ENCODE measurements around the gene LILRA6. TPM values are rescaled to one million over a fixed set of nuclear protein-coding genes. Genes with fewer than 3 reads are reported as not detected.
"Not testable (repeated sequence)": the region's sequence is repeated elsewhere in the genome, so short reads cannot be mapped to it uniquely, and the experiment has no call there.

LILRA6 gene
- total and polyA plus RNA-seq, 4 donors: 5.3 to 91.7 (median 16.4) TPM

DNA sequence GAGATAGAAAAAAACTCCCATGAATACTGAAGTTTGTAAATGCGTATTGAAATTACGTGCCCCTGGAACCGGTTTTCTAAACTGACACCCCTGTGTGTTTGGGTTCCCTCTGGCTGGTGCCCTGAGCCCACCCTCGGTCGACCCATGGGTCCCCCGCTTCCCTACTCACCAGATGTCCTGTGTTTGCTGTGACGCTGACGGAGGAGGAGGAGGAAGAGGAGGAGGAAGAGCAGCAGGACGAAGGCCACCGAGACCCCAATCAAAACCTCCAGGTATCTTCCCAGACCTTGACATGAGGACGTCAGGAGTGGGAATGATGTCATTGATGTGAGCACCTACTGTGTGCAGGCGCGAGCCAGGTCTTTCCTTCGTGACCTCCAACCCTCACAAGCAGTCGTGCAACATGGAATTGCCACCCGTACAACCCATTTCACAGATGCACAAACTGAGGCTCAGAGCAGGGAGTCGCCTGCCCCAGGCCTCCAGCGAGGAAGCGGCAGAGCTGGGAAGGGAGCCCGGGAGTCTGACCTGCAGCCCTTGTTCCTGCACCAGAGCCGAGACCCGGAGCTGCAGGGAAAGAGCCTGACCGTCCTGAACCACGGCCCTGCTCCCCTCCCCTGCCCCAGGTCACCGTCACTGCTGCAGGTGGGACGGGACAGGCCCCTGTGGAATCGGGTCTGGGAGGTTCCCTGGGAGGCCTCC is 23.5 kb downstream of the LILRA6 start:
- Histone ChIP-seq H3K4me3 (no peak overlapping the region), H3K27ac (ENCODE audit: low read depth in 1 of 2, low read length in 1 of 2) (no peak overlapping the region), H3K9me3 (ENCODE audit: control insufficient read depth in 4 of 4, insufficient read depth in 3 of 4, low read length in 3 of 4) (no peaks in the 10 kb centered on the region), H3K4me1 (ENCODE audit: control insufficient read depth in 5 of 5, insufficient read depth in 5 of 5, low read length in 5 of 5) (no peaks in the 10 kb centered on the region), H3K9ac (ENCODE audit: insufficient read depth in 1 of 2, low read length in 2 of 2) (no peak overlapping the region), H3K36me3 (ENCODE audit: control insufficient read depth in 4 of 4, insufficient read depth in 4 of 4, low read length in 4 of 4) (peaks cover 0 to 6% (median 0%) of the 10 kb centered on the region in 4 donors), H3K27me3 (ENCODE audit: control insufficient read depth in 3 of 3, insufficient read depth in 3 of 3, low read length in 2 of 3) (peaks cover 0 to 5% (median 0%) of the 10 kb centered on the region in 3 donors)
- WGBS, 2 donors: 91 to 92% methylated on average over 26 to 27 of the region's 27 CpGs
- DNase-seq (no peak), ATAC-seq (ENCODE audit: insufficient read depth, low FRiP score) (no peak)
- TF ChIP-seq, protein P1, sequence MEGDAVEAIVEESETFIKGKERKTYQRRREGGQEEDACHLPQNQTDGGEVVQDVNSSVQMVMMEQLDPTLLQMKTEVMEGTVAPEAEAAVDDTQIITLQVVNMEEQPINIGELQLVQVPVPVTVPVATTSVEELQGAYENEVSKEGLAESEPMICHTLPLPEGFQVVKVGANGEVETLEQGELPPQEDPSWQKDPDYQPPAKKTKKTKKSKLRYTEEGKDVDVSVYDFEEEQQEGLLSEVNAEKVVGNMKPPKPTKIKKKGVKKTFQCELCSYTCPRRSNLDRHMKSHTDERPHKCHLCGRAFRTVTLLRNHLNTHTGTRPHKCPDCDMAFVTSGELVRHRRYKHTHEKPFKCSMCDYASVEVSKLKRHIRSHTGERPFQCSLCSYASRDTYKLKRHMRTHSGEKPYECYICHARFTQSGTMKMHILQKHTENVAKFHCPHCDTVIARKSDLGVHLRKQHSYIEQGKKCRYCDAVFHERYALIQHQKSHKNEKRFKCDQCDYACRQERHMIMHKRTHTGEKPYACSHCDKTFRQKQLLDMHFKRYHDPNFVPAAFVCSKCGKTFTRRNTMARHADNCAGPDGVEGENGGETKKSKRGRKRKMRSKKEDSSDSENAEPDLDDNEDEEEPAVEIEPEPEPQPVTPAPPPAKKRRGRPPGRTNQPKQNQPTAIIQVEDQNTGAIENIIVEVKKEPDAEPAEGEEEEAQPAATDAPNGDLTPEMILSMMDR (IDR thresholded peaks at IDR 0.05; ENCODE audit: control extremely low read depth, extremely low read depth): no peak

DNA sequence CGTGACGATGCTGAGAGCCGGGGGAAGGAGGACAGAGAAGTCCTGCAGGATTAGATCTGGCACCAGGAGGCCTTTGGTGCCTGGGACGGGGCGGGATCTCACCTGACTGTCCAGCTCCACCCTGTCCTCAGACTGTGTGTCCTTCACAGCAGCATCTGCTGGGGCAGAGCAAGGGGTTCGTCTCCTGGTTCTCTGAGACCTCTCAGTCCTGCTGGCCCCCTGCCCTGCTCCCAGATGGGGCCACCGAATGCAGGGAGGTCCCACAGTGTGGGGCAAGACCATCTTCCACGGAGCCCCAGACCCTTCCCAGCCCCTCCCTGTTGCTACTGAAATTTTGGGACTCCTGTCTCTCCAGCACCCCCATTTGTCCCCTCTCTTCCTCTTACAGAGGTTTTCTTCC is 24.3 kb downstream of the LILRA6 start:
- Histone ChIP-seq H3K9ac (ENCODE audit: insufficient read depth in 1 of 2, low read length in 2 of 2) (no peak overlapping the region), H3K27ac (ENCODE audit: low read depth in 1 of 2, low read length in 1 of 2) (no peak overlapping the region), H3K27me3 (ENCODE audit: control insufficient read depth in 3 of 3, insufficient read depth in 3 of 3, low read length in 2 of 3) (peaks cover 0 to 5% (median 0%) of the 10 kb centered on the region in 3 donors), H3K4me1 (ENCODE audit: control insufficient read depth in 5 of 5, insufficient read depth in 5 of 5, low read length in 5 of 5) (no peaks in the 10 kb centered on the region), H3K4me3 (no peak overlapping the region), H3K36me3 (ENCODE audit: control insufficient read depth in 4 of 4, insufficient read depth in 4 of 4, low read length in 4 of 4) (peaks cover 0 to 6% (median 0%) of the 10 kb centered on the region in 4 donors), H3K9me3 (ENCODE audit: control insufficient read depth in 4 of 4, insufficient read depth in 3 of 4, low read length in 3 of 4) (no peaks in the 10 kb centered on the region)
- DNase-seq (no peak), ATAC-seq (ENCODE audit: insufficient read depth, low FRiP score) (no peak)
- TF ChIP-seq, protein P1 (IDR thresholded peaks at IDR 0.05; ENCODE audit: control extremely low read depth, extremely low read depth): no peak
- 80 to 84% methylated on average over 8 of the region's 8 CpGs for WGBS, 2 donors

DNA sequence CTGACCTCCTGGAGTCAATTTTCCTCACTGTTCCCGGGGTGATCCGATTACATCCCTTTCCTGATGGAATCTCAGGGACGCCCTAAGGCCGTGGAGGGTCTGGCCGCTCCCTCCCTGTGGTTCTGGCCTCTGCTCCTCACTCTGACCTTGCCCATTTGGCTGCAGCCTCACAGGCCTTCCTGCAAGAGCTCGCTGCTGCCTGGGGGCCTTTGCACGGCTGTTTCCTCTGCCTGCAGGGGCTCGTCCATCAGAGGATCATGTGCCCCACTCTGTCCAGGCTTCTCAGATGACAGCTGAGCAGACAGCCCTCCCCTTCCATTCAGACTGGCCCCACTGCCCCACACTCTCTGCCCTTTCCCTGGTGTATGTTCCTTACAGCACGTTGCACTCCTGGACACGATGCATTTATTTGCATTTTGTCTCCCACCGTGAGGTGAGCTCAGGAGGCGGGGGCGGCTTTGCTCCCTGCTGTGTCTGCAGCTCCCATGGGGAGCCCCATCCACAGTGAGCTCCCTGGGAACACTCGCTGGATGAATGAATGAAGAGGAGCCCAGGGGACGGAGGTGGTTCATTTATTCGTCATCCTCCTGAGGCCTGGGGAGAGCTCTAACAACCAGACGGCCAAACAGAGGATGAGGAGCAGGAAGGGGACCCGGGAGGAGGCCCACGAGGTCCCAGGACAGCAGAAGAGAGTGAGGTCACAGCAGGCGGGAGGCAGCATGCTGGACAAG is 24.9 kb downstream of the LILRA6 start:
- 62 to 68% methylated on average over 14 to 17 of the region's 20 CpGs for WGBS, 2 donors
- not testable (repeated sequence) for ATAC-seq (ENCODE audit: insufficient read depth, low FRiP score); H3K4me1 ChIP-seq (ENCODE audit: control insufficient read depth in 5 of 5, insufficient read depth in 5 of 5, low read length in 5 of 5); DNase-seq; H3K4me3 ChIP-seq; H3K27ac ChIP-seq (ENCODE audit: low read depth in 1 of 2, low read length in 1 of 2); H3K36me3 ChIP-seq (ENCODE audit: control insufficient read depth in 4 of 4, insufficient read depth in 4 of 4, low read length in 4 of 4); H3K27me3 ChIP-seq (ENCODE audit: control insufficient read depth in 3 of 3, insufficient read depth in 3 of 3, low read length in 2 of 3); H3K9me3 ChIP-seq (ENCODE audit: control insufficient read depth in 4 of 4, insufficient read depth in 3 of 4, low read length in 3 of 4); H3K9ac ChIP-seq (ENCODE audit: insufficient read depth in 1 of 2, low read length in 2 of 2)

DNA sequence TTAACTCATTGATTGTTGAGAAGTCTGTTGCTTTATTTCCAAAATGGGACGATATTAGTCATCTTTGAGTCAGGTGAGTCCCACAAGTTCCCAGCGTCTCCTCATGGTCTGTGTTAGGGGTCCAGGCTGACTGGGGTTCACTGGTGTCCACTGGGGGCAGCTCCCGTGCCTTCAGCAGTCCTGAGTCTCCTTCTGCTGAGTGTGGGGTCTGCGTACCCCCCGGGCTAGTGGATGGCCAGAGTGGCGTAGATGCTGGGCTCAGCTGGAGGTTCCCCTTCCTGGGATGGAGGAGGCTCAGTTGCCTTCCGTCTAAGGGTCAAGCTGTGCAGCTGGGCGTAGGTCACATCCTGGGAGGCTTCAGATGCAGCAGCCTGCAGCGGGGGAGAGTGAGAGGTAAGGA is 25.7 kb downstream of the LILRA6 start:
- Histone ChIP-seq H3K4me3 (no peak overlapping the region), H3K4me1 (ENCODE audit: control insufficient read depth in 5 of 5, insufficient read depth in 5 of 5, low read length in 5 of 5) (no peaks in the 10 kb centered on the region), H3K27ac (ENCODE audit: low read depth in 1 of 2, low read length in 1 of 2) (no peak overlapping the region), H3K9me3 (ENCODE audit: control insufficient read depth in 4 of 4, insufficient read depth in 3 of 4, low read length in 3 of 4) (no peaks in the 10 kb centered on the region), H3K9ac (ENCODE audit: insufficient read depth in 1 of 2, low read length in 2 of 2) (no peak overlapping the region), H3K27me3 (ENCODE audit: control insufficient read depth in 3 of 3, insufficient read depth in 3 of 3, low read length in 2 of 3) (no peaks in the 10 kb centered on the region), H3K36me3 (ENCODE audit: control insufficient read depth in 4 of 4, insufficient read depth in 4 of 4, low read length in 4 of 4) (peaks cover 0 to 6% (median 0%) of the 10 kb centered on the region in 4 donors)
- no peak for DNase-seq
- WGBS, 2 donors: 85 to 90% methylated on average over 9 of the region's 9 CpGs
- no peak for ATAC-seq (ENCODE audit: insufficient read depth, low FRiP score)
- TF ChIP-seq, protein P1 (IDR thresholded peaks at IDR 0.05; ENCODE audit: control extremely low read depth, extremely low read depth): no peak

DNA sequence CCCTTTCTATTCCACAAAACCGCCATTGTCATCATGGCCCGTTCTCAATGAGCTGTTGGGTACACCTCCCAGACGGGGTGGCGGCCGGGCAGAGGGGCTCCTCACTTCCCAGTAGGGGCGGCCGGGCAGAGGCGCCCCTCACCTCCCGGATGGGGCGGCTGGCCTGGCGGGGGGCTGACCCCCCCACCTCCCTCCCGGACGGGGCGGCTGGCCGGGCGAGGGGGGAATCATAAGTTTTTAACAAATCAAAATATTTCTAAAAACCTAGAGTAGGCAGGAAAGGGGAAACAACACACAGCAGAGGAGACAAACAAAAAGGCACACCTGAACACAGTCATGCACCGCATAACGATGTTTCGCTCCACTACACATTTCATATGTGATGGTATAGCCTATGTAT is 27.9 kb downstream of the LILRA6 start:
- H3K4me3 ChIP-seq; H3K36me3 ChIP-seq (ENCODE audit: control insufficient read depth in 4 of 4, insufficient read depth in 4 of 4, low read length in 4 of 4); DNase-seq; H3K9me3 ChIP-seq (ENCODE audit: control insufficient read depth in 4 of 4, insufficient read depth in 3 of 4, low read length in 3 of 4); H3K27ac ChIP-seq (ENCODE audit: low read depth in 1 of 2, low read length in 1 of 2); ATAC-seq (ENCODE audit: insufficient read depth, low FRiP score); H3K9ac ChIP-seq (ENCODE audit: insufficient read depth in 1 of 2, low read length in 2 of 2); H3K27me3 ChIP-seq (ENCODE audit: control insufficient read depth in 3 of 3, insufficient read depth in 3 of 3, low read length in 2 of 3): not testable (repeated sequence)
- peaks cover 0 to 15% (median 5%) of the 10 kb centered on the region in 5 donors for H3K4me1 ChIP-seq (ENCODE audit: control insufficient read depth in 5 of 5, insufficient read depth in 5 of 5, low read length in 5 of 5)
- 94 to 95% methylated on average over 13 to 14 of the region's 19 CpGs for WGBS, 2 donors

DNA sequence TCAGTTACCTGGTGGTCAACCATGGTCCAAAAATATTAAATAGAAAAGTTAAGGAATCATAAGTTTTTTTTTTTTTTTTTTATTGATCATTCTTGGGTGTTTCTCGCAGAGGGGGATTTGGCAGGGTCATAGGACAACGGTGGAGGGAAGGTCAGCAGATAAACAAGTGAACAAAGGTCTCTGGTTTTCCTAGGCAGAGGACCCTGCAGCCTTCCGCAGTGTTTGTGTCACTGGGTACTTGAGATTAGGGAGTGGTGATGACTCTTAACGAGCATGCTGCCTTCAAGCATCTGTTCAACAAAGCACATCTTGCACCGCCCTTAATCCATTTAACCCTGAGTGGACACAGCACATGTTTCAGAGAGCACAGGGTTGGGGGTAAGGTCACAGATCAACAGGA is 28.4 kb downstream of the LILRA6 start:
- not testable (repeated sequence) for H3K9ac ChIP-seq (ENCODE audit: insufficient read depth in 1 of 2, low read length in 2 of 2); H3K27ac ChIP-seq (ENCODE audit: low read depth in 1 of 2, low read length in 1 of 2); H3K9me3 ChIP-seq (ENCODE audit: control insufficient read depth in 4 of 4, insufficient read depth in 3 of 4, low read length in 3 of 4); H3K4me3 ChIP-seq; ATAC-seq (ENCODE audit: insufficient read depth, low FRiP score); DNase-seq; H3K36me3 ChIP-seq (ENCODE audit: control insufficient read depth in 4 of 4, insufficient read depth in 4 of 4, low read length in 4 of 4); H3K27me3 ChIP-seq (ENCODE audit: control insufficient read depth in 3 of 3, insufficient read depth in 3 of 3, low read length in 2 of 3)
- H3K4me1 ChIP-seq (ENCODE audit: control insufficient read depth in 5 of 5, insufficient read depth in 5 of 5, low read length in 5 of 5): peaks cover 3 to 21% (median 10%) of the 10 kb centered on the region in 5 donors
- 62 to 100% methylated on average over 1 to 2 of the region's 5 CpGs for WGBS, 2 donors
